ENCODE measurements around the gene CCDC68.

CCDC68 gene

GRCh38 chr18:54906331-54907185 lies 52.7 kb downstream of the CCDC68 start:
- TF ChIP-seq, protein P1, sequence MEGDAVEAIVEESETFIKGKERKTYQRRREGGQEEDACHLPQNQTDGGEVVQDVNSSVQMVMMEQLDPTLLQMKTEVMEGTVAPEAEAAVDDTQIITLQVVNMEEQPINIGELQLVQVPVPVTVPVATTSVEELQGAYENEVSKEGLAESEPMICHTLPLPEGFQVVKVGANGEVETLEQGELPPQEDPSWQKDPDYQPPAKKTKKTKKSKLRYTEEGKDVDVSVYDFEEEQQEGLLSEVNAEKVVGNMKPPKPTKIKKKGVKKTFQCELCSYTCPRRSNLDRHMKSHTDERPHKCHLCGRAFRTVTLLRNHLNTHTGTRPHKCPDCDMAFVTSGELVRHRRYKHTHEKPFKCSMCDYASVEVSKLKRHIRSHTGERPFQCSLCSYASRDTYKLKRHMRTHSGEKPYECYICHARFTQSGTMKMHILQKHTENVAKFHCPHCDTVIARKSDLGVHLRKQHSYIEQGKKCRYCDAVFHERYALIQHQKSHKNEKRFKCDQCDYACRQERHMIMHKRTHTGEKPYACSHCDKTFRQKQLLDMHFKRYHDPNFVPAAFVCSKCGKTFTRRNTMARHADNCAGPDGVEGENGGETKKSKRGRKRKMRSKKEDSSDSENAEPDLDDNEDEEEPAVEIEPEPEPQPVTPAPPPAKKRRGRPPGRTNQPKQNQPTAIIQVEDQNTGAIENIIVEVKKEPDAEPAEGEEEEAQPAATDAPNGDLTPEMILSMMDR (IDR thresholded peaks at IDR 0.05; ENCODE audit: control extremely low read depth, extremely low read depth, low read depth, missing control alignments): no peak
- ChIA-PET CTCF (no interaction called here), POLR2A (no interaction called here)
- no peak for DNase-seq (ENCODE audit: extremely low spot score)

DNA sequence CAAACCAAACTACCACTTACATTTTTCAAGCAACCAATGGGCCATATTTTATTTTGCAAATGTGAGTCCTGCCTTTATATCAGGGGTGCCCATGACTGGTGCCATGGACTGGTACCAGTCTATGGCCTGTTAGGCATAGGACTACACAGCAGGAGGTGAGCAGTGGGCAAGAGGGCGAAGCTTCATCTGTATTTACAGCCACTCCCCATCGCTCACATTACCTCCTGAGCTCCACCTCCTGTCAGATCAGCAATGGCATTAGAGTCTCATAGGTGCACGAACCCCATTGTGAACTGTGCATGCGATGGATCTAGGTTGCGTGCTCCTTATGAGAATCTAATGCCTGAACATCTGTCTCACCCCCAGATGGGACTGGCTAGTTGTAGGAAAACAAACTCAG lies 53.6 kb downstream of the CCDC68 start:
- CTCF ChIA-PET: no interaction called here
- DNase-seq (ENCODE audit: extremely low spot score): no peak
- TF ChIP-seq, protein P1 (IDR thresholded peaks at IDR 0.05; ENCODE audit: control extremely low read depth, extremely low read depth, low read depth, missing control alignments): no peak
- POLR2A ChIA-PET: no interaction called here

- POLR2A ChIA-PET: no interaction called here
- TF ChIP-seq, protein P1 (IDR thresholded peaks at IDR 0.05; ENCODE audit: control extremely low read depth, extremely low read depth, low read depth, missing control alignments): no peak
- CTCF ChIA-PET: no interaction called here
Observed at GRCh38 chr18:54904581-54904980, 54.7 kb downstream of the CCDC68 start.

GRCh38 chr18:54900290-54900689 lies 59.0 kb downstream of the CCDC68 start:
- TF ChIP-seq, protein P1 (IDR thresholded peaks at IDR 0.05; ENCODE audit: control extremely low read depth, extremely low read depth, low read depth, missing control alignments): no peak
- ChIA-PET CTCF (no interaction called here), POLR2A (no interaction called here)
- no peak for DNase-seq (ENCODE audit: extremely low spot score)

More at GRCh38 chr18:54904581-54904980, 54.7 kb downstream of the CCDC68 start:
- DNase-seq (ENCODE audit: extremely low spot score): no peak

DNA sequence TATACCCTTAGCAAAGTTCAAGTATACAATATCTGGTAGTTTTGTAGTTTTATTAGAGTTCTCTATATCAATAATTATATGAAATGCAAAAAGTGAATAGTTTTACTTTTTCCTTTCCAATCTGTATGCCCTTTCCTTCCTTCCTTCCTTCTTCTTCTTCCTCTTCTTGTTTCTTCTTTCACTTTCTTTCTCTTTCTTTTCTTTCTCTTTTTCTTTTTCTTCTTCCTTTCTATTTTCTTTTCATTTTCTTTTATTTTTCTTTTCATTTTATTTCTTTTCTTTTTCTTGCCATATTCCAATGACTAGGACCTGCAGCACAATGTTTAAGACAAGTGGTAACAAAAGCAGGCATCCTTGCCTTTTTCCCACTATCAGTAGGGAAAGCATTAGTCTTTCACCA lies 59.8 kb downstream of the CCDC68 start:
- TF ChIP-seq, protein P1 (IDR thresholded peaks at IDR 0.05; ENCODE audit: control extremely low read depth, extremely low read depth, low read depth, missing control alignments): no peak
- no peak for DNase-seq (ENCODE audit: extremely low spot score)
- CTCF ChIA-PET: no interaction called here
- POLR2A ChIA-PET: no interaction called here

GRCh38 chr18:54888933-54889332 lies 70.3 kb downstream of the CCDC68 start:
- ChIA-PET CTCF (no interaction called here), POLR2A (no interaction called here)
- no peak for DNase-seq (ENCODE audit: extremely low spot score)
- TF ChIP-seq, protein P1 (IDR thresholded peaks at IDR 0.05; ENCODE audit: control extremely low read depth, extremely low read depth, low read depth, missing control alignments): no peak

All from GM10248 (cell line).